SH-SY5Y (cell line): ENCODE measurements around the gene MYO10.

Experiments
- GATA2 ChIP-seq: IDR thresholded peaks from 2 replicates; pipeline ENCODE4 v1.6.1; 2011; ENCODE audit warnings: mild to moderate bottlenecking, low read depth, low read length
- GATA3 ChIP-seq: IDR thresholded peaks from 2 replicates; pipeline ENCODE4 v1.6.1; 2011; ENCODE audit warnings: low read depth, mild to moderate bottlenecking, low read length, moderate library complexity

- TF ChIP-seq GATA2 (no peak), GATA3 (no peak)
Observed at GRCh38 chr5:16788957-16789356, 147.1 kb downstream of the MYO10 start.
